ENCODE results near the gene SOS1. TPM values are rescaled to one million over a fixed set of nuclear protein-coding genes. Genes with fewer than 3 reads are reported as not detected.

SOS1 gene
- total RNA-seq = 20.6 TPM
- long read RNA-seq, full-length matches to known transcripts = 5 of 17 reads
- long read RNA-seq, partial matches to known transcripts = 9 of 17 reads
- long read RNA-seq, other reads (novel, unspliced or antisense) = 3 of 17 reads

GRCh38 chr2:39120771-39121522, at the start of gene SOS1:
SOS1 (minus strand) TSS chr2:39121051; CDS start chr2:39120422, 629 bp downstream.
- Histone ChIP-seq H3K36me3 (no peaks in the 10 kb centered on the region), H3K9me3 (replicated peaks) (no peaks in the 10 kb centered on the region), H3K4me1 (peaks cover 85% of the 10 kb centered on the region), H3K27me3 (ENCODE audit: low read depth) (no peaks in the 10 kb centered on the region), H3K27ac (replicated peaks) (peak within 1 kb of the TSS; percentile 98), H3K4me3 (peak within 1 kb of the TSS; percentile 92)
- TF ChIP-seq CTCF (IDR thresholded peaks at IDR 0.05; ENCODE audit: borderline replicate concordance) = no peak
- intact Hi-C loops (cut with micrococcal nuclease) = no loop called here
- DNase-seq = peak; percentile 96

DNA sequence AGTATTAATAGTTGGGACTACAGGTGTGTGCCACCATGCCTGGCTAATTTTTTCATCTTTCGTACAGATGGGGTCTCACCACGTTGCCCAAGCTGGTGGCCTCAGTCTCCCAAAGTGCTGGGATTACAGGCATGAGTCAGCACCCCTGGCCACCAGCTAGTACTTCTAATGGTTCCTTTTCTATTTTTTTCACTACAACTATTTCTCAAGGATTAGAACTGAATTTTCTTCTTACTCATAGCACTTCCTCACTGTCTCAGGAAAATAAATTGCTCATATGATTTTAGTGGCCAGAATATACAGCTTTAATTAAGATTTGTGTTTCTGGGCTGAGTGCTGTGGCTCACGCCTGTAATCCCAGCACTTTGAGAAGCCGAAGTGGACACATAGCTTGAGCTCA, 43.2 kb upstream of the SOS1 start:
- DNase-seq = no peak
- no peak overlapping the region for H3K27ac ChIP-seq (replicated peaks)
- intact Hi-C loops (cut with micrococcal nuclease) = no loop called here
- H3K36me3 ChIP-seq = no peaks in the 10 kb centered on the region
- TF ChIP-seq CTCF (IDR thresholded peaks at IDR 0.05; ENCODE audit: borderline replicate concordance) = no peak
- no peak overlapping the region for H3K4me3 ChIP-seq
- H3K9me3 ChIP-seq (replicated peaks) = no peaks in the 10 kb centered on the region
- no peaks in the 10 kb centered on the region for H3K27me3 ChIP-seq (ENCODE audit: low read depth)
- peaks cover 8% of the 10 kb centered on the region for H3K4me1 ChIP-seq

GRCh38 chr2:39160982-39161381, 40.1 kb upstream of the SOS1 start:
- no peak for TF ChIP-seq CTCF (IDR thresholded peaks at IDR 0.05; ENCODE audit: borderline replicate concordance)
- Histone ChIP-seq H3K4me1 (peaks cover 8% of the 10 kb centered on the region), H3K9me3 (replicated peaks) (no peaks in the 10 kb centered on the region), H3K27ac (replicated peaks) (no peak overlapping the region), H3K36me3 (no peaks in the 10 kb centered on the region), H3K27me3 (ENCODE audit: low read depth) (no peaks in the 10 kb centered on the region), H3K4me3 (no peak overlapping the region)
- intact Hi-C loops (cut with micrococcal nuclease) = no loop called here
- no peak for DNase-seq

GRCh38 chr2:39159283-39159682, 38.4 kb upstream of the SOS1 start:
- H3K27ac ChIP-seq (replicated peaks) = no peak overlapping the region
- H3K9me3 ChIP-seq (replicated peaks) = no peaks in the 10 kb centered on the region
- H3K27me3 ChIP-seq (ENCODE audit: low read depth) = no peaks in the 10 kb centered on the region
- no peak for DNase-seq
- no peaks in the 10 kb centered on the region for H3K36me3 ChIP-seq
- TF ChIP-seq CTCF (IDR thresholded peaks at IDR 0.05; ENCODE audit: borderline replicate concordance) = no peak
- no peak overlapping the region for H3K4me3 ChIP-seq
- intact Hi-C loops (cut with micrococcal nuclease) = no loop called here
- peaks cover 8% of the 10 kb centered on the region for H3K4me1 ChIP-seq

DNA sequence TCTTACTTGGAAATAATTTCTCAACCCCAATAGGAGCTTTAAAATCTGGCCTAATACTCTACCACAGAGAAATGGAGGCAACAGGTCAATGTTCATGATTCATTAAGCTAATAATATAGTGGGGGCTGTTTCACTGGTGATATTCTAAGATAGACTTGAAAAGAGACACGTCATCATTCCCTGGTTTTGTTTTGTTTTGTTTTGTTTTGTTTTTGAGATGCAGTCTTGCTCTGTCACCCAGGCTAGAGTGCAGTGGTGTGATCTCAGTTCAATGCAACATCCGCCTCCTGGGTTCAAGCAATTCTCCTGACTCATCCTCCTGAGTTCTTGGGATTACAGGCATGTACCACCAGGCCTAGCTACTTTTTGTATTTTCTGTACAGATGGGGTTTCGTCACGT, 37.5 kb upstream of the SOS1 start:
- TF ChIP-seq CTCF (IDR thresholded peaks at IDR 0.05; ENCODE audit: borderline replicate concordance) = no peak
- Histone ChIP-seq H3K4me3 (no peak overlapping the region), H3K9me3 (replicated peaks) (no peaks in the 10 kb centered on the region), H3K27me3 (ENCODE audit: low read depth) (no peaks in the 10 kb centered on the region), H3K4me1 (peaks cover 8% of the 10 kb centered on the region), H3K27ac (replicated peaks) (no peak overlapping the region), H3K36me3 (no peaks in the 10 kb centered on the region)
- intact Hi-C loops (cut with micrococcal nuclease) = no loop called here
- no peak for DNase-seq
